Neural progenitor cell (in vitro differentiated cells): ENCODE data around the gene TENM3. TPM values are rescaled to one million over a fixed set of nuclear protein-coding genes. Genes with fewer than 3 reads are reported as not detected.

Experiments used
- DNase-seq: peaks from one replicate; pipeline ENCODE4 v3.0.0-alpha.2; 2016; ENCODE audit warnings: low spot score
- H2AFZ ChIP-seq: fragments of 200-600 bp; sonication (generic); replicated peaks from 2 replicates; pipeline ENCODE4 v1.6.1; 2016; ENCODE audit warnings: antibody characterized with exemption
- H3F3A ChIP-seq: fragments of 200-600 bp; sonication (generic); 2 replicates; pipeline ENCODE4 v1.6.1; 2016; ENCODE audit warnings: antibody characterized with exemption, low read depth
- H3K27ac ChIP-seq: fragments of 200-600 bp; sonication (generic); 2 replicates; pipeline ENCODE4 v1.5.1; 2016; ENCODE audit warnings: mild to moderate bottlenecking
- H3K27me3 ChIP-seq: fragments of 200-600 bp; sonication (generic); 2 replicates; pipeline ENCODE4 v1.6.1; 2016; ENCODE audit warnings: mild to moderate bottlenecking, moderate library complexity
- H3K36me3 ChIP-seq: fragments of 200-600 bp; sonication (generic); 2 replicates; pipeline ENCODE4 v1.5.1; 2016
- H3K4me1 ChIP-seq: fragments of 200-600 bp; sonication (generic); 2 replicates; pipeline ENCODE4 v1.6.1; 2016; ENCODE audit warnings: mixed run types
- H3K4me2 ChIP-seq: fragments of 200-600 bp; sonication (generic); 2 replicates; pipeline ENCODE4 v1.6.1; 2016
- H3K4me3 ChIP-seq: fragments of 200-600 bp; sonication (generic); 2 replicates; pipeline ENCODE4 v1.5.1; 2016
- H3K79me2 ChIP-seq: fragments of 200-600 bp; sonication (generic); 2 replicates; pipeline ENCODE4 v1.6.1; 2016; ENCODE audit warnings: low read depth
- H3K9ac ChIP-seq: fragments of 200-600 bp; sonication (generic); 2 replicates; pipeline ENCODE4 v1.6.1; 2016
- H3K9me3 ChIP-seq: fragments of 200-600 bp; sonication (generic); 2 replicates; pipeline ENCODE4 v1.5.1; 2016; ENCODE audit warnings: low read depth
- H4K20me1 ChIP-seq: fragments of 200-600 bp; sonication (generic); 2 replicates; pipeline ENCODE4 v1.6.1; 2016; ENCODE audit warnings: low read depth
- H3K27ac Mint-ChIP-seq: 3 replicates; pipeline ENCODE4 v1.8.0; 2021; ENCODE audit warnings: mixed read lengths
- H3K27me3 Mint-ChIP-seq: 2 replicates; pipeline ENCODE4 v1.8.0; 2022; ENCODE audit warnings: low read depth, mild to moderate bottlenecking, inconsistent platforms, moderate library complexity, mixed read lengths; ENCODE audit not compliant: insufficient read depth
- H3K36me3 Mint-ChIP-seq: 3 replicates; pipeline ENCODE4 v1.8.0; 2021; ENCODE audit warnings: mixed read lengths
- H3K4me1 Mint-ChIP-seq: 3 replicates; pipeline ENCODE4 v1.8.0; 2021; ENCODE audit warnings: mixed read lengths
- H3K4me3 Mint-ChIP-seq: 3 replicates; pipeline ENCODE4 v1.8.0; 2021; ENCODE audit warnings: mild to moderate bottlenecking, moderate library complexity, mixed read lengths
- H3K9me3 Mint-ChIP-seq: 3 replicates; pipeline ENCODE4 v1.8.0; 2020; ENCODE audit warnings: mixed read lengths
- CTCF ChIP-seq: fragments of 200-600 bp; sonication (generic); IDR thresholded peaks from 2 replicates; pipeline ENCODE4 v1.5.1; 2017; ENCODE audit warnings: antibody characterized with exemption, mild to moderate bottlenecking
- EZH2 ChIP-seq: fragments of 200-600 bp; sonication (generic); IDR thresholded peaks from 2 replicates; pipeline ENCODE4 v1.6.1; 2017; ENCODE audit warnings: antibody characterized with exemption, mild to moderate bottlenecking, moderate library complexity
- EZH2phosphoT487 ChIP-seq: fragments of 200-600 bp; sonication (generic); IDR thresholded peaks from 2 replicates; pipeline ENCODE4 v1.6.1; 2017; ENCODE audit warnings: antibody characterized with exemption
- total RNA-seq: library from RNA; depleted of rRNA; stranded (reverse); fragments of >200 nt; gene quantifications from 2 replicates; pipeline ENCODE4 v1.2.3, GENCODE V29; 2015; ENCODE audit warnings: low replicate concordance

TENM3 gene
- total RNA-seq, 1 donor from 2014 or later: 78.7 TPM

- no peak overlapping the region for H3K27ac Mint-ChIP-seq
- Histone ChIP-seq H3K9ac (no peak overlapping the region), H3K27me3 (no peaks in the 10 kb centered on the region), H3K79me2 (peaks cover 32% of the 10 kb centered on the region), H3K4me1 (peaks cover 36% of the 10 kb centered on the region), H2AFZ (no peak overlapping the region), H3F3A (peaks cover 17% of the 10 kb centered on the region), H3K9me3 (no peaks in the 10 kb centered on the region), H3K4me2 (peak overlapping the region; percentile 48), H3K4me3 (no peak overlapping the region), H3K36me3 (no peaks in the 10 kb centered on the region), H3K27ac (peak overlapping the region; percentile 55), H4K20me1 (no peaks in the 10 kb centered on the region)
- H3K4me1 Mint-ChIP-seq: peaks cover 65% of the 10 kb centered on the region
- peaks cover 47% of the 10 kb centered on the region for H3K36me3 Mint-ChIP-seq
- no peak for TF ChIP-seq EZH2phosphoT487
- TF ChIP-seq CTCF: no peak
- no peak for TF ChIP-seq EZH2
- DNase-seq: peak; percentile 34
- peaks cover 14% of the 10 kb centered on the region for H3K9me3 Mint-ChIP-seq
- H3K4me3 Mint-ChIP-seq: no peak overlapping the region
- H3K27me3 Mint-ChIP-seq: peaks cover 6% of the 10 kb centered on the region
These were observed 36.9 kb upstream of the TENM3 start for GRCh38 chr4:182206266-182206665.

- peak; percentile 17 for DNase-seq
- Mint-ChIP-seq H3K9me3 (peaks cover 9% of the 10 kb centered on the region), H3K36me3 (peaks cover 42% of the 10 kb centered on the region), H3K4me3 (peak overlapping the region; percentile 25), H3K27me3 (peaks cover 4% of the 10 kb centered on the region), H3K4me1 (peaks cover 69% of the 10 kb centered on the region), H3K27ac (peak overlapping the region; percentile 74)
- Histone ChIP-seq H3K9me3 (no peaks in the 10 kb centered on the region), H3K4me1 (peaks cover 34% of the 10 kb centered on the region), H2AFZ (no peak overlapping the region), H3K4me3 (no peak overlapping the region), H4K20me1 (no peaks in the 10 kb centered on the region), H3K4me2 (peak overlapping the region; percentile 48), H3K27me3 (no peaks in the 10 kb centered on the region), H3K9ac (no peak overlapping the region), H3K36me3 (no peaks in the 10 kb centered on the region), H3K27ac (peak overlapping the region; percentile 55), H3F3A (peaks cover 17% of the 10 kb centered on the region), H3K79me2 (peaks cover 32% of the 10 kb centered on the region)
- TF ChIP-seq EZH2phosphoT487 (no peak), CTCF (no peak), EZH2 (no peak)
These were observed 36.3 kb upstream of the TENM3 start for GRCh38 chr4:182206916-182207315.

- Histone ChIP-seq H3K4me3 (no peak overlapping the region), H3K4me2 (peak overlapping the region; percentile 48), H3K9ac (no peak overlapping the region), H3K27me3 (no peaks in the 10 kb centered on the region), H3K36me3 (no peaks in the 10 kb centered on the region), H3K79me2 (peaks cover 32% of the 10 kb centered on the region), H4K20me1 (no peaks in the 10 kb centered on the region), H3K4me1 (peaks cover 42% of the 10 kb centered on the region), H3K27ac (peak overlapping the region; percentile 15), H3K9me3 (no peaks in the 10 kb centered on the region), H2AFZ (no peak overlapping the region), H3F3A (peaks cover 26% of the 10 kb centered on the region)
- Mint-ChIP-seq H3K36me3 (peaks cover 38% of the 10 kb centered on the region), H3K9me3 (peaks cover 5% of the 10 kb centered on the region), H3K4me3 (no peak overlapping the region), H3K4me1 (peaks cover 79% of the 10 kb centered on the region), H3K27me3 (peaks cover 4% of the 10 kb centered on the region), H3K27ac (no peak overlapping the region)
- no peak for DNase-seq
- TF ChIP-seq CTCF (no peak), EZH2phosphoT487 (no peak), EZH2 (no peak)
These were observed 35.3 kb upstream of the TENM3 start for GRCh38 chr4:182207830-182208396.
